HL-60 (cell line): Measurements from ENCODE around the gene NRL.

Source experiments
- DNase-seq, 2 experiments: peaks; one replicate each; pipeline ENCODE4 v3.0.0-alpha.2; 2010 to 2020; ENCODE audit warnings: low read depth in 1 of 2, low spot score in 1 of 2
- H3K27ac ChIP-seq: fragments of 250-450 bp; sonication (Bioruptor Pico); replicated peaks from 2 replicates; pipeline ENCODE4 v1.5.1; 2020; ENCODE audit warnings: mild to moderate bottlenecking, moderate library complexity
- H3K27me3 ChIP-seq: fragments of 250-450 bp; sonication (Bioruptor Pico); 2 replicates; pipeline ENCODE4 v1.5.1; 2021; ENCODE audit warnings: mild to moderate bottlenecking, moderate library complexity; ENCODE audit not compliant: insufficient read depth, poor library complexity, severe bottlenecking
- H3K4me3 ChIP-seq: replicated peaks from 2 replicates; pipeline ENCODE4 v1.5.1; 2011; ENCODE audit warnings: mild to moderate bottlenecking, control low read depth, low read length; ENCODE audit not compliant: insufficient read depth
- CTCF ChIP-seq: IDR thresholded peaks from one replicate; pipeline ENCODE4 v1.5.1; 2011; ENCODE audit warnings: low read length, control low read depth, inconsistent platforms; ENCODE audit not compliant: insufficient read depth
- GABPA ChIP-seq: IDR thresholded peaks from 2 replicates; pipeline ENCODE4 v1.6.1; 2012; ENCODE audit warnings: low read depth
- POLR2AphosphoS5 ChIP-seq: IDR thresholded peaks from 2 replicates; pipeline ENCODE4 v1.6.1; 2012; ENCODE audit warnings: low read depth
- REST ChIP-seq: IDR thresholded peaks from 2 replicates; pipeline ENCODE4 v1.6.1; 2012; ENCODE audit warnings: low read depth; ENCODE audit not compliant: insufficient replicate concordance
- SPI1 ChIP-seq: IDR thresholded peaks from 2 replicates; pipeline ENCODE4 v1.6.1; 2012; ENCODE audit warnings: low read depth, mild to moderate bottlenecking, borderline replicate concordance

NRL gene

GRCh38 chr14:24098927-24099813 is 15.6 kb downstream of the NRL start:
- TF ChIP-seq POLR2AphosphoS5 (no peak), GABPA (no peak), SPI1 (no peak), CTCF (no peak), REST (no peak)
- Histone ChIP-seq H3K27me3 (no peaks in the 10 kb centered on the region), H3K4me3 (no peak overlapping the region), H3K27ac (no peak overlapping the region)
- no peak for DNase-seq

- TF ChIP-seq GABPA: no peak
- TF ChIP-seq REST: no peak
- no peak for TF ChIP-seq POLR2AphosphoS5
- no peak for TF ChIP-seq SPI1
- no peak for TF ChIP-seq CTCF
- H3K27ac ChIP-seq: no peak overlapping the region
- DNase-seq: no peak
- H3K4me3 ChIP-seq: no peak overlapping the region
- no peaks in the 10 kb centered on the region for H3K27me3 ChIP-seq
These were observed 16.4 kb downstream of the NRL start for GRCh38 chr14:24098229-24098926.

GRCh38 chr14:24096545-24097181 is 18.1 kb downstream of the NRL start:
- no peak for DNase-seq
- TF ChIP-seq GABPA: no peak
- no peak for TF ChIP-seq SPI1
- TF ChIP-seq CTCF: no peak
- no peak for TF ChIP-seq REST
- no peak for TF ChIP-seq POLR2AphosphoS5
- Histone ChIP-seq H3K27me3 (no peaks in the 10 kb centered on the region), H3K4me3 (no peak overlapping the region), H3K27ac (no peak overlapping the region)
